ENCODE results near the gene TEX29.

GRCh38 chr13:111361873-111362648 is 41.6 kb downstream of the TEX29 start:
- no peak for TF ChIP-seq POLR2A (IDR thresholded peaks at IDR 0.05; ENCODE audit: low read length)
- no peak for TF ChIP-seq GATA1 (IDR thresholded peaks at IDR 0.05; ENCODE audit: low read depth, low read length)

All from erythroblast (primary cell).